ENCODE results near the gene LRRFIP2.
"Not testable (repeated sequence)": the region's sequence is repeated elsewhere in the genome, so short reads cannot be mapped to it uniquely, and the experiment has no call there.

Gene LRRFIP2, protein sequence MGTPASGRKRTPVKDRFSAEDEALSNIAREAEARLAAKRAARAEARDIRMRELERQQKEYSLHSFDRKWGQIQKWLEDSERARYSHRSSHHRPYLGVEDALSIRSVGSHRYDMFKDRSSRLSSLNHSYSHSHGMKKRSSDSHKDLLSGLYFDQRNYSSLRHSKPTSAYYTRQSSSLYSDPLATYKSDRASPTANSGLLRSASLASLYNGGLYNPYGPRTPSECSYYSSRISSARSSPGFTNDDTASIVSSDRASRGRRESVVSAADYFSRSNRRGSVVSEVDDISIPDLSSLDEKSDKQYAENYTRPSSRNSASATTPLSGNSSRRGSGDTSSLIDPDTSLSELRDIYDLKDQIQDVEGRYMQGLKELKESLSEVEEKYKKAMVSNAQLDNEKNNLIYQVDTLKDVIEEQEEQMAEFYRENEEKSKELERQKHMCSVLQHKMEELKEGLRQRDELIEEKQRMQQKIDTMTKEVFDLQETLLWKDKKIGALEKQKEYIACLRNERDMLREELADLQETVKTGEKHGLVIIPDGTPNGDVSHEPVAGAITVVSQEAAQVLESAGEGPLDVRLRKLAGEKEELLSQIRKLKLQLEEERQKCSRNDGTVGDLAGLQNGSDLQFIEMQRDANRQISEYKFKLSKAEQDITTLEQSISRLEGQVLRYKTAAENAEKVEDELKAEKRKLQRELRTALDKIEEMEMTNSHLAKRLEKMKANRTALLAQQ

DNA sequence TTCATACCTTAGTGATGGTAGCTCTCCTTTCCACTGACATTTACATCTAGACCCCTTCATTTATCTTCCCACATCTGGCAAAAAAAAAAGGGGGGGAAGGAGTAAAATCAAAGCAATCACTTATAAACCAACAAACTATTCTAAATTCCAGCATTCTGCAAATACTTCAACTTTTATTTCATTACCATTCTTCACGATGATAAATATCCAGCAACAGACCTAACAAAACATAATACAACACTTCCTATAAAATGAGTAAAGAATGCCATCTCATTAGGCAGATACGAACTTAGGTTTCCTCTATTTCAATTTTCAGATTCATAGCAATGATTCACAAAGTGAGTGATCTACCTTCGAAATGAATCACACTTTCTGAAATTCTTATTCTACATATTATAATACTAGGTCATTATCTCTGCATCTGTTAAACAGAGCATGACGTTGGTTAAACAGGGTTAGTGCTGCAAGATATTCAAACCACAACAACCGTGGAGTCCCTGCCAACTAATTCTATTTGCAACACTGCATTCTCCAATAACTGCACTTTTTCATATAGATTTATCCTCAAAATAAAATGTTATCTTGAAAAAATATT is at the start of gene LRRFIP2:
TSS of gene LRRFIP2 (minus strand) at position 51 of the 595 bp plus-strand sequence. CDS start 25,599 bp downstream, outside the sequence.
- peak; percentile 14 for DNase-seq

DNA sequence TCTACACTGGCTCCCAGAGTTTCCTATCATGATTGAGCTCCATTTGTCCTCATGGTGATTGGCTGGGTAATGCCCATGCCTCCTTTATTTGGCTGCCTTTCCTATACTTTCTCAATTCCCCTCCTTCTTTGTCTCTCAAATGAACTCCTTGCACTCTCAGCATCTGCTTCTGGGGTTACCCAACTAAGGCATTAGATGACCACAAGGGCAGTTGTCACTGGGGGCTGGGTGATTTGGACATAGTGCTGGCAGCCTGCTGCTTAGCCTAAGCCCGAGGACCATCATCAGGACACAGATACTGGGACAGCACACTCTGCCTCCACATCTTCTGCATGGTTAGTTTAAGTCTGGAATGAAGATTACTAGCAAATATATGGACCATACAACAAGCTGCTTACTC is 49.2 kb upstream of the LRRFIP2 start:
- DNase-seq = no peak

DNA sequence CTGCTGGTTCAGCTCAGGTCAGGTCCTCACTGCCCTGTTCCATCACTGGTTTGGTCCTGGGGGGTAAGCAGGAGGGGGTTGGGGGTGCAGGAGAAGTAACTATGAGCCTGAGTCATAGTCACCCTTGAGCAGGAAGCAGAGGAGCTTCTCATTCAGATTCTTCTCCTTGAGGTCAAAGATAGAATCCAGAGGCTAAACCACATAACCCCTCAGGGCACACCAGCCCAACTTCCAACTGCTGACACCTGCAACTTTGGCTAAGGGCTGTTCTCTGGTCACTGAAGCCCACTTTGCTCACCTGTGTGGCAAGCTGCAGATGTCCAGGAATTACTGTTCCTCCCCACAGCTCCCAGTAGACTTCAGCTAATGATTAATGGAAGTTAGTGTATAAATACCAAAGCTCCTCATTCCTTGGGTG is 48.8 kb upstream of the LRRFIP2 start:
- DNase-seq = no peak

DNA sequence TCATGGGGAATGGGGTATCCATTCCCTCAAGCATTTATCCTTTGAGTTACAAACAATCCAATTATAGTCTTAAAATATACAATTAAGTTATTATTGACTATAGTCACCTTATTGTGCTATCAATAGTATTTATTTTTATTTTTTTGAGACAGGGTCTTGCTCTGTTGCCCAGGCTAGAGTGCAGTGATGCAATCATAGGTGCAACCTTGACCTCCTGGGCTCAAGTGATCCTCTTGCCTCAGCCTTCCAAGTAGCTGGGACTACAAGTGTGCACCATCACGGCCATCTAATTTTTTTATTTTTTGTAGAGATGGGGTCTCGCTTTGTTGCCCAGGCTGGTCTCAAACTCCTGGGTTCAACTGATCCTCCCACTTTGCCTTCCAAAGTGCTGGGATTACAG is 48.2 kb upstream of the LRRFIP2 start:
- DNase-seq = not testable (repeated sequence)

DNA sequence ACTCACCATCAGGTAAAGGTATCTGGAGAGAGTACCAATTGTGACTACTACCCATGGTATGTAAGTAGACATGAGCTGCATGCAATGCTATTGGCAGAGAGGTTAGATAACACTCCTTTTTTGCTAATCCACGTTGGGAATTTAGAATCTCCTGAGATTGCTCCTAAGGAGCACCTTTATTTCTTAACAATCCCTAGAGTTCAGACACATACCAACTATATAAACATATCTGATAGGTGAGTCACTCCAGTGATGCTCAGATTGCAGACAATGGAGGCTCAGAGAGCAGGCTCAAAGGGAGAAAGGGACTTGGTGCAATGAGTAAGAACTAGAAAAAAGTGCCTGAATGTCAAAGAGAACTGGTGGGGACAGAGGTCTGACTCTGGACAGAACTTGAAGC is 47.0 kb upstream of the LRRFIP2 start:
- no peak for DNase-seq

DNA sequence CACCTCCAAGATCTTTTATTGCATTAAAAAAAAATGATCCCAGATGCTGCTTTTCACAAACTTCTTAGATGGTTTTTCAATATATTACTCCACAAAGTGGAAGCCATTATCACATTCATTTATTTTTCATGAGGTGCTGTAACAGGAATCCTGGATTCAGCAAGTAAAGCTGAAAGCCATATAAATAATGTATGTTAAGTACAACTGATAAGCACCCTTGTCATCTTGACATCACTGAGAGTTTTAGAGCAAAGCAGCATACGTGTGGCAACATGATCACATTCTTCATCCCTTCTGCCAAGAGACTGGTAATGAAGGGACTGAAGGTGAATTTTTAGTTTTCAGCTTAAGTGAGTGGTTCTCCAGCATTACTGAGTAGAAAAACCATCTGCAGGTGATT is 44.9 kb upstream of the LRRFIP2 start:
- no peak for DNase-seq

DNA sequence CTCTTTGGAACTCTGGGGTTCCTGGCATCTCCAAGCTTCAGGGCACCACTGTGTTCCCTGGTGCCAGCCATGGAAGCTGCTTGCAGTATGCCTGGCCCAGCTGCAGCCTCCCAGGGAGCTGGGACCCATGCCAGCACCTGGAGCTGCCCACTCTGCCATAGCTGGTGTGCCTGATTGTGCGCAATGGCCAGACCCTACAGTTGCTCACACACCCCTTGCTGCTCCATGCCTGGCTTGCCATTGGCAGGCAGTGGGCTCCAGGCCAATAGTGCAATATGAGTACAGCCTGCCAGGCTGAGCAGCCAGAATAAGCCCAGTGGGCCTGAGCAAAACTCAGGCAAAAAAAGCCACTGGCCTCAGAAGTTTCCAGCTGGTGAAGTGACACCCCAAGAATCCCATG is 43.8 kb upstream of the LRRFIP2 start:
- no peak for DNase-seq

DNA sequence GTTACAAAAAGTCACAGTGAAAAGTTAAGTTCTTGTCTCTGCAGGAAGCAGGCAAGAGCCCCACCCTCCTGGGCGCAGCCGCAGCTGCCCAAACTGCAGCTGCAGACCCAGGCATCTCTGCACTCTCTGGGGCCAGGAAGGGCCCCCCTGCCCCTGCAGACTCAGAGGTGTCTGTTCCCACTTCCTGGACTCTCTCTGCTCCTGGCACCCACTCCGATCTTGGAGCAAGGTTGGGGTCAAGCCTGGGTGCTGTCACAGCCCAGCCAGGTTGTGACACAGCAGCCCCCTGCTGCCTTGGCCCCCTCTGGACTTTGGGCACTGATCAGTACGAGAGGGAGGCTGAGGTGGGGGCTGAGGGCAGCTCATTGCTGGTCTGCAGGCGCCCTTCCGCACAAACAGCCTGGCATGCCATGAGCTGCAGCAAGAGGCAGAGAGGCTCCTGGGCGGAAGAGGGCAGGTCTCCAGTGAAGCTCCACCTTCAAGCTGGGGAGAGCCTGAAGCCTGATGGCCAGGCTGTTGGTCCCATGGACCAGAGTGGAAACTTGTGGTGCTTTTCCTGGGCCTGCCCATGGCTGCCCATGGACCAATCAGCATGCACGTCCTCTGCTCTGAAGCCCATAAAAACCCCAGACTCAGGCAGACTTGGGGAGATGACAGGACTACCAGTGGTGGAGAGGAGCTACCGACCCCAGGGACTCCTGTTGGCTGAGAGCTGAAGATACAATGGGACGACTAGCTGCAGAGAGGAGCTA is 42.9 kb upstream of the LRRFIP2 start:
- no peak for DNase-seq

DNA sequence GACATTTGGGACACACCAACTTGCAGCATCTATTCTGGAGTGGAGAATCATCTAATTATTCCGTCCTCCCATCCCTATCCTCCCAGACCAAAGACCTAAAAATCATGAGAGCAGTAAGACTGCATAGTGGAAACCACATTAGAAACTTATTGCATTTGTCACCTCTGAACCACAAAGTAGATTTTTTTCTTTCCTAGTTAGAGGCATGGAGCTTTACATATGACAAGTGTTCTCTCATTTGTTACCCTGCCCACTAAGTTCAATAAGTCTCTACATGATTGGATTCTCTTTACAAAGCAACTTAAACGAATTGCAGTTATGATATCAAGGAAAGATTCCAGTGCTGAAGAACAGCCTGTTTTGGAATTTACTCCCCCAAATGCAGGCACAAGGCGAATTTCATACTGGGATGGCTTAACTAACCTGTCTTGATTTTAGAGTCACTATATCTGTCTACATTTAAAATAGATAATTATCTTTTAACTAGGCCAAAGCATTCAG is 42.3 kb upstream of the LRRFIP2 start:
- DNase-seq = no peak

DNA sequence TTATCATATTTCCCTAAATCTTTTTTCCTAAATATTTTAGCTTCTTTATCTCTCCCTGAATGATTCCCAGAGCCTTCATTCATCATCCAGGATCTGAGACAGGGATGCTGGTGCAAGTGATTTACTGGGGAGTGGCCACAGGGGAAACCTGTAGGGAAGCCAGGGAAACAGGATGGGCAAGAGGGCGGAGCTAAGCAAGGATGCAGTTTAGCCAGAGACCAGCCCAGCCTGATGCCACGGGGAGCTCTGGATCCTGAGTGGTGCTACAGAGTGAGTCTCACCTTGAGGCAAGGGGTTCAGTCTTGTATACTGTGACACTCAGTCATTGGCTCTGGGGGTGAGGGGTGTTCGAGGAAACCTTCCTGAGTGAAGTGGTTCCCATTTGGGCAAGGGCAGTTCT is 39.7 kb upstream of the LRRFIP2 start:
- no peak for DNase-seq

DNA sequence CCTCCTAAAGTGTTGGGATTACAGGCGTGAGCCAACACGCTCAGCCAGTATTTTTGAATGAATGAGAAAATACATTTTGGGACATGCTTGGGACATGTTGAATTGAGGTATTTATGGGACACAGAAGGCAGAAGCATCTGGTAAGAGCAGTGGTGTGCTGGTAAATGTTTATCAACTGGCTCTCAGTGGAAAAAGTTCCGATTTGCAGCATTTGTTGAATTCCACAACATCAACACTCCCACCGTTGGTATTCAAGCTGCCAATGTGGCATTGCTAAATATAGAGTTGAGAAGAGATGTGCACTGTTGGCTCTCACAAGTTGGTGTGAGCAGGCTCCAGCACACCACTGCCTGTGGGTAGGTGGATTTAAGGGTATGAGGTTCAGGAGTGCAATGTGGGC is 35.8 kb upstream of the LRRFIP2 start:
- no peak for DNase-seq

DNA sequence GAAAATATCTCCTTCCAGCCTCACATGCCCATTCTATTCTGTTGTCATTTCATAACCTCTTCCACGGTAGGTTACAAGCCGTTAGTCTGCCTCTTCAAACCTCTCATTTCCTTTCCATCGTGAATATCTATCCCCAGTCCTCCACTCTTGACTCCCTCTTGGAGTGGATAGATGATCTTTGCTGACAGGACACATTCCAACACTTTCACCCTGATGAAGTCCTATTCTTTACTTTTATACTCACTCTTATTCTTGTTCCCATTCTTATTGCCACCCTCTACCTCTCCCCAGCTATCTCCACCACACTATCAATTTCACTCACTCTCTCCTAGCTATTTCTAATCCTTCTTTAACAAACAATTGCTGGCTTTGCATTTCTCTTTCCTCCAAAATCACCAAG is 34.2 kb upstream of the LRRFIP2 start:
- DNase-seq = not testable (repeated sequence)

DNA sequence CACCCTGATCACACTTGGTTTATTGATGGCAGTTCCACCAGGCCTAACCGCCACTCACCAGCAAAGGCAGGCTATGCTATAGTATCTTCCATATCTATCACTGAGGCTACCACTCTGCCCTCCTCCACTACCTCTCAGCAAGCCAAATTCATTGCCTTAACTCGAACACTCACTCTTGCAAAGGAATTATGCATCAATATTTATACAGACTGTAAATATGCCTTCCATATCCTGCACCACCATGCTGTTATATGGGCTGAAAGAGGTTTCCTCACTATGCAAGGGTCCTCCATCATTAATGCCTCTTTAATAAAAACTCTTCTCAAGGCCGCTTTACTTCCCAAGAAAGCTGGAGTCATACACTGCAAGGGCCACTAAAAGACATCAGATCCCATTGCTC is 33.6 kb upstream of the LRRFIP2 start:
- DNase-seq = not testable (repeated sequence)

DNA sequence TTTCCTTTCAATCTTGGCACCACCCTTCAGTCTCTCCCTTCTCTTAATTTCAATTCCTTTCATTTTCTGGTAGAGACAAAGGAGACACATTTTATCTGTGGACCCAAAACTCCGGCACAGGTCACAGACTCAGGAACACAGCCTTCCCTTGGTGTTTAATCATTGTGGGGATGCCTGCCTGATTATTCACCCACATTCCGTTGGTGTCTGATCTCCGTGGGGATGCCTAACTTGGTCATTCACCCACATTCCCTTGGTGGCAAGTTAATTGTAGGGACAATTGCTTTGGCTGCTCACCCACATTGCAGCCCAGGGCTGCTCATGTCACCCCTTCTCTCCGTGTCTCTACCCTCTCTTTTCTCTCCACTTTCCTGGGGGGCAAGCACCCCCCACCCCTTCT is 31.7 kb upstream of the LRRFIP2 start:
- not testable (repeated sequence) for DNase-seq

DNA sequence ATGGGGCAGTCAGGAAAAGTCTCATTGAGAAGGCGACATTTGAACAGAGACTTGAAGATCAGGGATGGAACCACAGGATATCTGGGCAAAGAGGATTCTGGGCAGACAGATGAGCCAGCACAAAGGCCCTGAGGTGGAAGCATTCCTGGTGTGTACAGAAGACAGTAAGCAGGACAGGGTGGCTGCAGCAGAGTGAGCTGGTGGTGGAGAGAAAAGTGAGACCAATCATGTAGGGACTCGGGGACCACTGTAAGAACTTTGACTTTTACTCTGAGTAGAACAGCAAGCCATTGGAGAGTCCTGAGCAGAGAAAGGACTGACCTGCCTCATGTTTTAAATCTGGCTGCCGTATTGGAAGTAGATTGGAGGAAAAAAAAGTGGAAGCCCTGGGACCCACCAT is 29.9 kb upstream of the LRRFIP2 start:
- no peak for DNase-seq

DNA sequence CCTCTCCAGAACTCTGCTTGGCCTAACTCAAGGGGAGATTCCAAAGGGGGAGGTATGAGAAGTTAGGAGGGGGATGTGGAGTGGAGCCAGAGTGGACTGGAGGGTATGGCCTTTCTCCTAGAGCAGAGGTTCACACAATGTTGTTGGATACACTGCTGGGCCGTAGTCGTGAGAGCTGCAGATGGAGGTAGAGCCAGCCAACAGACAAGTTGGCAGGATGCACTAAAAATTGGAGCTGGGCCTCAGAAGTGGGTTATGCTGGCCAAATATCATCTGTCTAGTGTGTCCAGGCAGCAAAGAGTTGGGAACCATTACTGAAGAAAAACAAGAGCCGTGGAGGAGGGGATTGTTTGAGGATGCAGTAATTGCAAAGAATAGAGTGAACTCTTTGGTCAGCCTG is 27.7 kb upstream of the LRRFIP2 start:
- DNase-seq = no peak

DNA sequence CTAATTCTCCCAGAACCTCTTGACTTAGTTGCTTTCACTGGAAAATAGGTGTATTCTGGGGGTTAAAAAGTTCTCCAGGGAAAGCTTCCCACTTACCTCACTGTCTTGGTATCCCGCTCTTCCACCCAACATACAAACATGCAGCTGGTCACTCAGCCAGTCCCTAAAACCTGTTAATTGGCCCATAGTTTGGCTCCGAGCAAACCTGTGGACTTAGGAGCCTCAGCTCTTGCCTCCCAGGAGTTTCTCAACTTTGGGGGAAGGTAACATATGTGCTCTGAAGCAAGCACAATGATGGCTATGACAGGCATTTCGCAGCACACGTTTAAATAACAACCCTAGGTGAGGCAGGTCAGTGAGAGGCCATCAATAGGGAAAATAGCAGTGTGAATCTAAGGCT is 25.8 kb upstream of the LRRFIP2 start:
- no peak for DNase-seq

DNA sequence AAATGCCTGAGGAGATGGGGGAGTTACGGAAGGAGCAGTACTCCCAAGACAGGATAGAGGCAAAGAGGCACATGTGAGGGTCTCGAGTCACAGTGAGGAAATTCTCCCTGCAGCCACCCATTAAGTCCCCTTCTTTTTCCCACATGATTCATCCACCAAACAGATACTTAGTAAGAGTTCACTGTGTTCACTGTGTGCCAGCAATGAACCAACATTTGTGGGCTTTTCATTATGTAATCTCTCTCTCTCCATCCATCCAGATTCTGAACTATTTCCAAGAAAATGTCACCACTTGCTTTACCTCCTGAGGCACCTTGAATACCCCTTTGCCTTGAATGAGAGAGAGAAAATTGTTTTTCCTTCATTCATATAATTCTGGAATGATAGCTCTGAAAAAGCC is 24.6 kb upstream of the LRRFIP2 start:
- DNase-seq = no peak

DNA sequence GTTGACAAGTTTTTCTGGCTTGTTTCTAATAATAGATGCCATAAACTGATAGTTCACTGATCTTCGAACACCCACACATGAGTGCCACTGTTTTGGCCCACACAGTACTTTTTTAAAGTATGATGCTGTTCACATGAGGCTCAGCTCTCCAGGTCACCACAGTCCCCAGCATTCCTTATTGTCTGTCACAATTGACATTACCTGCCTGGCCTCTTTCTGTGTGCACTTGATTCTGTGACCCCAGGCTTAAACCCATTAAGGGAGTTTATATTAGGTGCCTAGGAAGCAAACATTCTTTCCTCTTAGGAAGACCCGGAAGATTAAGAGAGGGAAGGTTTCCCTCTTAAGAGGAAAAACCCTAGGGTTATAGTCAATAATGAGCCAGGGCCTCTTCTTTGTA is 24.2 kb upstream of the LRRFIP2 start:
- no peak for DNase-seq

DNA sequence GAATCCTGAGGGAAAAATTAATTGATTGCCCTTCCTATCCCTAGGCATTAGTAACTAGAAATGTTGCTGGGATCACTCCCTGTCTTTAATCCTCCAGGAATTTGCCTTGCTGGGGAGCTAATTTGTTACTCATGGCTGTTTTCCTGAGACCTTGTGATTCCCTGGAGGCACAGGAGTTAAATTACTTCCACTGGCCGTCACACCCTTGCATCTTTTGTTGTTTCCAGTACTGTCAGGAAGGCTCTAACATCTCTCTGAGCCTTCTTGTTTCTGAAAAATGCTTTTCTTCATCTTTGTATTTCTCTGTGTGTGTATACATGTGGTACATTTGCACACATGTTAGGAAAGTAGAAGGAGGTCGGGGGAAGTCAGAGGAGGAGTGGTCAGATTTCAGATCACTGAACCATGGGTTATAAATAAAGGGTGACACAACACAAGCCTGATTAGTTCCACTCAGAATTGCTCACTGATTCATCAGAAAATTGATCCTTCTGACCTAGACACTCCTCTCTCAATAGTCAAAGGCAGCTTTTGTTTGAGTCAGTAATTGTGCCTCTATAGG is 23.5 kb upstream of the LRRFIP2 start:
- no peak for DNase-seq

DNA sequence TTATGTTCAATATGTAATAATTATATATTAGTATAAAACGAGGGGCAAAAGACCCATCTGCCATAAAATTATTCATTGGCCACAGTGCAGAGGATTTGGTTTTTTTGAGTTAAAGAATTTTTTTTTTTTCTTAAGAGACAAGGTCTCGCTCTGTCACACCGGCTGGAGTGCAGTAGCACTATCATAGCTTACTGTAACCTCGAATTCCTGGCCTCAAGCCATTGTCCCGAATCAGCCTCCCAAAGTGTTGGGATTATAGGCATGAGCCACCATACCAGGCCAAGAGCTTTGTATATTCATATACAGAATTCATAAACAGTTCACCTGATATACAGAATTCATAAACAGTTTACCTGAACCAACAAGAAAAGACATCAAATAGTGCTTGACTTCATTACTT is 20.2 kb upstream of the LRRFIP2 start:
- no peak for DNase-seq

DNA sequence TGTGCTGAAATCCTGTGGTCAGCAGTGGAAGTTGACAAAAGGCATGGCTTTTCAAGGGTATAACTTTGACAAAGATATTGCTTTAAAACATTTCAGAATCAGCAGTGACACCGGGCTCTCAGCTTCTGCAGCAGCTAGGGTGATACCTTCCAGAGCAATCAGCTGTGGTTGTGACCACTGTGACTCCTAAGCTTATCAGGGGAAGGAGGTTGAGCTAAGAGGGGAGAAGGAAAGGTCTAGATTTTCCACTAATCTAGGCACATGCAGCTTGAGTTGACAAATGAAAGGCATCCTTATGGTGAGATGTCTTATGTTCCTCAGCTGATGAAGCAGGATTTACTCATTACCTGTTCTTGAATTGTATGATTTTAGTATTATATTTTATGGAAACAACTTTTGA is 16.3 kb upstream of the LRRFIP2 start:
- no peak for DNase-seq

DNA sequence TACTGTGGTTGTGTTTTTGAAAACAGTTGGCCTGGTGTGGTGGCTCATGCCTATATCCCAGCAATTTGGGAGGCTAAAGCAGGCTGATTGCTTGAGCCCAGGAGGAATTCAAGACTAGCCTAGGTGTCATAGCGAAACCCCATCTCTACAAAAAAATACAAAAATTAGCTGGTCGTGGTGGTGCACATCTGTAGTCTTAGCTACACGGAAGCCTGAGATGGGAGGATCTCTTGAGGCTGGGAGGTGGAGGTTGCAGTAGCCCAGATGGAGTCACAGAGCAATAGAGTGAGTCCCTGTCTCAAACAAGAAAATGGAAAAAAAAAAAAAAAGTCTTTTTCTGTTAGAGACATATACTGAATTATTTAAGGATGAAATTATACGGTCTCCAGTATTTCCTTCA is 14.7 kb upstream of the LRRFIP2 start:
- DNase-seq = no peak
